Stomach (tissue), 4 donors: ENCODE data around the gene ARL15.

Experiments used
- EP300 ChIP-seq: sonication (generic); formaldehyde crosslinking; IDR thresholded peaks from one replicate; pipeline ENCODE4 v1.6.1; 2017; ENCODE audit warnings: antibody characterized with exemption
- POLR2A ChIP-seq, 4 donors: fragments of 450-650 bp; IDR thresholded peaks; one replicate each; pipeline ENCODE4 v1.6.1; 2016; ENCODE audit warnings: antibody characterized with exemption in 4 of 4, control low read depth in 2 of 4, mild to moderate bottlenecking in 1 of 4, moderate library complexity in 1 of 4
- POLR2AphosphoS5 ChIP-seq, 3 donors: sonication (generic); formaldehyde crosslinking; IDR thresholded peaks; one replicate each; pipeline ENCODE4 v1.6.1; 2016; ENCODE audit warnings: antibody characterized with exemption in 3 of 3
- TF ChIP-seq, protein P1 (sequence below), 7 experiments: fragments of 450-650 bp in 4 of 7; fragments of 200-600 bp in 3 of 7; sonication (generic) in 3 of 7; IDR thresholded peaks; one replicate each; pipeline ENCODE4 v1.5.1; 2016 to 2019; ENCODE audit warnings: antibody characterized with exemption in 7 of 7, control low read depth in 2 of 7, mild to moderate bottlenecking in 1 of 7

DNA sequence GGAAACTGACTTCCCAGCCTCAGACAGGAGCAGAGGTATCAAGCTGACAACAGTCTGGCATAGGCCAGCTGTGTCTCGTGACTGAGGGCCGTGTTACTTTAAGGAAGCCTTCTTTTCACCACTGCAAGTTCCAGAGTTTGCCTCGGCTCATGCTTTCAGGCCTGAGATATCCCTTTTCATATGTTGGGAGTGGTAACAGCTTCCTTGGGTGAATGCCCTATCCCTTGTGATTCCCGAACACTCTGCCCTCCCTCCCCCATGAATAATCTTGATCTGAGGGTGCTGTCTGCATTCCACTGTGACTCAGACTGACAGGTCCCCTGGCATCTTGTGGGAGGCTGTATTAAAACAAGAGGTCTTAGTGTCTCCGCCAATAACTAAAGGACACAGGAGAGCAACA lies 49.7 kb upstream of the ARL15 start:
- no peak for TF ChIP-seq POLR2AphosphoS5 (IDR thresholded peaks at IDR 0.05)
- TF ChIP-seq, protein P1, sequence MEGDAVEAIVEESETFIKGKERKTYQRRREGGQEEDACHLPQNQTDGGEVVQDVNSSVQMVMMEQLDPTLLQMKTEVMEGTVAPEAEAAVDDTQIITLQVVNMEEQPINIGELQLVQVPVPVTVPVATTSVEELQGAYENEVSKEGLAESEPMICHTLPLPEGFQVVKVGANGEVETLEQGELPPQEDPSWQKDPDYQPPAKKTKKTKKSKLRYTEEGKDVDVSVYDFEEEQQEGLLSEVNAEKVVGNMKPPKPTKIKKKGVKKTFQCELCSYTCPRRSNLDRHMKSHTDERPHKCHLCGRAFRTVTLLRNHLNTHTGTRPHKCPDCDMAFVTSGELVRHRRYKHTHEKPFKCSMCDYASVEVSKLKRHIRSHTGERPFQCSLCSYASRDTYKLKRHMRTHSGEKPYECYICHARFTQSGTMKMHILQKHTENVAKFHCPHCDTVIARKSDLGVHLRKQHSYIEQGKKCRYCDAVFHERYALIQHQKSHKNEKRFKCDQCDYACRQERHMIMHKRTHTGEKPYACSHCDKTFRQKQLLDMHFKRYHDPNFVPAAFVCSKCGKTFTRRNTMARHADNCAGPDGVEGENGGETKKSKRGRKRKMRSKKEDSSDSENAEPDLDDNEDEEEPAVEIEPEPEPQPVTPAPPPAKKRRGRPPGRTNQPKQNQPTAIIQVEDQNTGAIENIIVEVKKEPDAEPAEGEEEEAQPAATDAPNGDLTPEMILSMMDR (IDR thresholded peaks at IDR 0.05), result no peak
- no peak for TF ChIP-seq POLR2A (IDR thresholded peaks at IDR 0.05)
- no peak for TF ChIP-seq EP300
